OCI-LY3 (cell line): ENCODE data around the gene MAN2A1.

Experiments
- EZH2phosphoT487 ChIP-seq: fragments of 200-600 bp; shearing (Covaris generic); IDR thresholded peaks from 2 replicates; pipeline ENCODE4 v1.6.1; 2018; ENCODE audit warnings: antibody characterized with exemption, mixed run types, low read depth
- TF ChIP-seq, protein P1 (sequence below): fragments of 200-600, 300-600 bp; sonication (generic); IDR thresholded peaks from 2 replicates; pipeline ENCODE4 v1.5.1; 2014; ENCODE audit warnings: antibody characterized with exemption, low read length, low read depth

- TF ChIP-seq, protein P1, sequence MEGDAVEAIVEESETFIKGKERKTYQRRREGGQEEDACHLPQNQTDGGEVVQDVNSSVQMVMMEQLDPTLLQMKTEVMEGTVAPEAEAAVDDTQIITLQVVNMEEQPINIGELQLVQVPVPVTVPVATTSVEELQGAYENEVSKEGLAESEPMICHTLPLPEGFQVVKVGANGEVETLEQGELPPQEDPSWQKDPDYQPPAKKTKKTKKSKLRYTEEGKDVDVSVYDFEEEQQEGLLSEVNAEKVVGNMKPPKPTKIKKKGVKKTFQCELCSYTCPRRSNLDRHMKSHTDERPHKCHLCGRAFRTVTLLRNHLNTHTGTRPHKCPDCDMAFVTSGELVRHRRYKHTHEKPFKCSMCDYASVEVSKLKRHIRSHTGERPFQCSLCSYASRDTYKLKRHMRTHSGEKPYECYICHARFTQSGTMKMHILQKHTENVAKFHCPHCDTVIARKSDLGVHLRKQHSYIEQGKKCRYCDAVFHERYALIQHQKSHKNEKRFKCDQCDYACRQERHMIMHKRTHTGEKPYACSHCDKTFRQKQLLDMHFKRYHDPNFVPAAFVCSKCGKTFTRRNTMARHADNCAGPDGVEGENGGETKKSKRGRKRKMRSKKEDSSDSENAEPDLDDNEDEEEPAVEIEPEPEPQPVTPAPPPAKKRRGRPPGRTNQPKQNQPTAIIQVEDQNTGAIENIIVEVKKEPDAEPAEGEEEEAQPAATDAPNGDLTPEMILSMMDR = no peak
- no peak for TF ChIP-seq EZH2phosphoT487
Observed at GRCh38 chr5:109837231-109837861, 147.6 kb downstream of the MAN2A1 start.
